GM18519 (cell line): Measurements from ENCODE around the gene MED25.
"Not testable (repeated sequence)": the region's sequence is repeated elsewhere in the genome, so short reads cannot be mapped to it uniquely, and the experiment has no call there.

Source experiments
- ATAC-seq: cut with Tn5 transposase; IDR thresholded peaks from one replicate; pipeline ENCODE4 v1.9.1; 2021; ENCODE audit warnings: mild to moderate bottlenecking, moderate library complexity; ENCODE audit not compliant: unreplicated experiment, low FRiP score

The MED25 gene

DNA sequence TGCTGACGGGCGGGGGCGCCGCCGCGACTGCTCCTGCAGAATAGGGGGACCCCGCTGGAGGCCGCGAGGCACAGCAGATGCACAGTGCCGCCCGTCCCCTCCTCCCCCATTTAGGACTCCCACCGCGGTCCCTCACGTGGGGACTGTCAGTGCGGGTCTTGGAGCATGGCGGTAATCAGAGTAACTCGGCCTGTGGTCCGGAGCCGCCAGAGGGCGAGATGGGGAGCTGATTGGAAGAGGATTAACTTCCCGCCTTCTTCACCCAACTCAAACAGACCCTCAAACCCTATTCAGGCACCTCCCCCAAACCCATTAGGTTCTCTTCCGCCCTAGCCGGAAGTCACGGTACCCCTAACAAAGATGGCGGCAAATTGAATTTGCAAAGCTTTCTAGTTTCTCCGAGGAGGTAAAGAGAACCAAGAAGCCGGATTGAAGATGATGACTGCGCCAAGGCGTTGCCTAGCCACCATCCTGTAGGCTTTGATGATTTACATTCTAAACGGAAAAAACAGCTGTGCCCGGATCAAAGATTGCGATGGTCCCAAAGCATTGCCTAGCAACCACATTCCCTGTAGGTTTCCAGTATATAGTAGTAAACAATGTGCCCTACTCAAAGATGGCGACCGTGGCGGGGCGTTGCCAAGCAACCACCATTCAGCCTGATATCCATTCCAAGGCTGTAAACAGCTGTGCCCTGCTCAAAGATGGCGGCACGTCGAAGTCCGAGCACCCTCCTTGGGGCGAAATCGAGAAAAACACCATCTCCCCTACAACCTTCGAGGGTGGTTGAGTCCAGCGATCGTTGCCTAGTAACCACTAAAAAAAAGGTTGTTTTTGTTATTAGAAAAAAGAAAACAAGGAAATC is 4.9 kb upstream of the MED25 start, which contains the start of gene FUZ:
Gene FUZ (minus strand): TSS at position 296 of the 865 bp plus-strand sequence. CDS start 186 bp downstream, at position 110.
- ATAC-seq = peak; percentile 48

DNA sequence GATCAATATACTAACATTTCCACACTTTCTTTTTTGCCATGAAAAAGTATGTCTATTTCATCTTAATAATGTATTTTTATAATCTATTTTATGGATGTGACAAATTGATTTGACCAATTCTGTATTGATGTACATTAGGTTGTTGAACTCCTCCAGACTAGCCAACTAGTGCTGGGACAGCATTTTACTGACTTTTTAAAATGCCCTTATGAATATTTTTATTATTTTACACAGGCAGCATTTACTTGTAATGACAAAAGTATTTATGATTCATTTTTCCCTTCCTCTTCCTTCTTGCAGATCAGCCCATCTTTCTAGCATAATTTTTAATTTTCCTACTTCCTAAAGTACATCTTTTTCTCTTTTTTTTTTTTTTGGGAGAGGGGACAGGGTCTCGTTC is 4.1 kb upstream of the MED25 start:
- ATAC-seq = no peak

GRCh38 chr19:49816590-49816989 is 1.5 kb upstream of the MED25 start:
- ATAC-seq = no peak

DNA sequence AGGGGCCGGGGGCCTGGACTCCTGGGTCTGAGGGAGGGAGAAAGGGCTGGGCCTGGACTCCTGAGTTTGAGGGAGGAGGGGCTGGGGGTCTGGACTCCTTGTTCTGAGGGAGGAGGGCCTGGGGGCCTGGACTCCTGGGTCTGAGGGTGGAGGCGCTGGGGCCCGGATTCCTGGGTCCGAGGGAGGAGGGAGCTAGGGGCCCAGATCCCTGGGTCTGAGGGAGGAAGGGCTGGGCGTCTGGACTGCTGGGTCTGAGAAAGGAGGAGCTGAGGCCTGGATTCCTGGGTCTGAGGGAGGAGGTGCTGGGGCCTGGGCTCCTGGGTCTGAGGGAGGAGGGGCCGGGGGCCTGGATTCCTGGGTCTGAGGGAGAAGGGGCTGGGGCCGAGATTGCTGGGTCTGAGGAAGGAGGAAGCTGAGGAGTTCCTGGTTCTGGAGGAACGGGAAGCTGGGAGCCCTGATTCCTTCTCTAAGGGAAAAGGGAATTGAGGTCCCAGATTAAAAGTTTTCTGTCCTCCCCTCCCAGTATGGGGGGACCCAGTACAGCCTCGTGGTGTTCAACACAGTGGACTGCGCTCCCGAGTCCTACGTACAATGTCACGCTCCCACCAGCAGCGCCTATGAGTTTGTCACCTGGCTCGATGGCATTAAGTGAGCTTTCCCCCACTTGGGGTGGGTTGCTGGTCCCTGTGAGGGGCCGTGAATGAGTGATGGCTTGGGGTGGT is 721 bp downstream of the MED25 start:
- ATAC-seq = no peak

GRCh38 chr19:49819452-49820115 is 1.5 kb downstream of the MED25 start:
- not testable (repeated sequence) for ATAC-seq

DNA sequence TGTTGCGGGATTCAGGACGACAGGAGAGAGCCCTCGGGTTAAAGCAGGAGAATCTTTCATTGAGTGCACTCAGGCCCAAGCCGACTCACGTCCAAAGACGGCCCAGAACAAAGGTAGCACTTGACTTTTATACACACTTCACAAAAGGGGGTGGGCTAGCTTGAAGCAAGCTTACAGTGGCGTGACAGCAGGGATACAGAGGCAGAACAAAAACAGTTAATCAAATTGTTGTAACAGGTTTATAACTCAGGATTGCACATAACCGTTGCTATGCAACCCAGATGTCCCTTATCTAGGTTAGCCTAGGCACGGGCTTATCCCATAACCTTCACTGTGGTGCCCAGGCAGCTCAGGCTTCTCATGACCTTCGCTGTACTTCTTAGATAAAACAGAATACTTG is 2.0 kb downstream of the MED25 start:
- no peak for ATAC-seq

DNA sequence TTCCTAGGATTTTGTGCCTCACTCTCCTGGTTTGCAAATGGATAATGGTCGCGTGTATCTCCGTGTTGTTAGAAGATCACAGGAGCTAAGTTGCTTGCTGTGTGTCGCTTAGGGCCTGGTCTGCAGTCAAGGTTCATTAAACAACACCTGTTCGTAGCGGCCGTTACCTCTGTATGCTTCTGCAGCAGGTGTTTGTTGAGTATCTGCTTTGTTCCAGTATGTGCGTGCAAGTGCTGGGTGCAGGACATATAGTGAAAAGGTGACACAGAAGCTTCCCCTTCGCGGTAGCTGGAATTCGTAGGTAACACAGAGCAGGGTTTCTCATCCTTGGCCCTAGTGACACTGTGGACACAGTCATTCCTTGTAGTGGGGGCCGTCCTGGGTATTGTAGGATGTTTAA is 5.4 kb downstream of the MED25 start:
- no peak for ATAC-seq

GRCh38 chr19:49824662-49825061 is 6.6 kb downstream of the MED25 start:
- ATAC-seq = no peak

DNA sequence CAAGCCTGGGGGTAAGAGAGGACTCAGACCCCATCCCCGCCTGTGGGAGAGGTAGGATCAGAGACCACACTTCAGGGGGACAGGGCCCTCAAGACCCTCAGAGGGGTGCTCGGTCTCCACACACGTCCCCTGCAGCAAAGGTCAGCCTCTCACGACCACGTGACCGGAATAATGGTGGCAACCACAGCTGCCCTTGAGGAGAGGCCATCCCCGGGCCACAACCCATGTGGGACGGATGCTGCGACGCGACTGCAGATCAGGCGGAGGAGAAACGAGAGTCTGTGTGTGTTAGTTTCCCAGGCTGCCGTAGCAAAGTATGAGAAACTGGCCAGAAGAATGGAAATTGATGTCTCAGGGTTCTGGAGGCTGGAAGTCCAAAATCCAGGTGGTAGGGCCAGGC is 8.9 kb downstream of the MED25 start:
- ATAC-seq = no peak

- no peak for ATAC-seq
Observed at GRCh38 chr19:49829200-49829599, 11.1 kb downstream of the MED25 start.

DNA sequence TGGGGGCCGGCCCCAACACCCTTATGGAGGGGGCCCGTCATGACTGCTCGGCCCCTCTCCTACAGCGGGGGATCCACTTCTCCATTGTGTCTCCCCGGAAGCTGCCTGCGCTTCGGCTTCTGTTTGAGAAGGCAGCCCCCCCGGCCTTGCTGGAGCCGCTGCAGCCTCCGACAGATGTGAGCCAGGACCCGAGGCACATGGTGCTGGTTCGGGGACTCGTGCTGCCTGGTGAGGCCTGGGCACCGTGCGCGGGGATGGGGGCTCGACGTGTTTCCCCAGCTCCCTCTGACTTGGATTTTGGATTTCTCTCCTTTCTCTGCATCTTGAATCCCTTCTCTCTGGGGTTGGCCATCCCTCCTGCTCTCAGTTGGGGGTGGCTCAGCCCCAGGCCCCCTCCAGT is 11.6 kb downstream of the MED25 start:
- no peak for ATAC-seq

- no peak for ATAC-seq
Observed at GRCh38 chr19:49830766-49831165, 12.7 kb downstream of the MED25 start.

GRCh38 chr19:49831592-49831991 is 13.5 kb downstream of the MED25 start:
- ATAC-seq = no peak

DNA sequence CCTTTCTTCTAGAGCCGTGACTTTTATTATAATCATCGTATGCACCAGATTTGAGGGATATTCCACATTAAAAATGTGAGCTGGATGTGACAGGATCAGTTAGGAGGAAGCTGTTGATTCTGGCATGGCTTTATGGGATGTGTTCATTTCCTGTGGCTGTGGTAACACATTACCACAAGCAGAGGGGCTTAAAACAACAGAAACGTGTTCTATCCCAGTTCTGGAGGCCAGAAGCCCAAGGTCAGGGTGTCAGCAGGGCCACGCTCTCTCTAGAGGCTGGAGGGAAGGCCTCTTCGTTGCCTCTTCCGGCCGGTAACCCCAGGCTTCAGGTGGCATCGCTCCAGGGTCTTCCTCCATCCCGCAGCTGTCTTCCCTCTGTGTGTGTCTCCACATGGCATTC is 14.5 kb downstream of the MED25 start:
- no peak for ATAC-seq

DNA sequence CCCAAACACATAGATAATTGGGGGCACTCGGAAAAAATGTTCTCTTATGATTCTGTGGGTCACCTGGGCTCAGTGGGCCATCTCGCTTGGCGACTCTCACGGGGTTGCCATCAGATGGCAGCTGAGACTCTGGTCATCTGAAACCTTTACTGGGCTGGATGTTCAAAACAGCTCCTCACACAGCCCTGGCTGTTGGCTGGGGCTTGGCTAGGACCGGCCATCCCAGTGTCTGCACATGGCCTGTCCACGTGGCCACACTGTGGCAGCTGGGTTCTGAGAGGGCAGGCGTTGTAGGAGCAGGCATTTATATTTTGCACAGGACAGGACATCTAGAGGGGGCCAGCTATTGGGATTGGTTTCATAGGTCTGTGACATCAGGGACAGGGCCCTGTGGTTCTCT is 15.5 kb downstream of the MED25 start:
- ATAC-seq = no peak

DNA sequence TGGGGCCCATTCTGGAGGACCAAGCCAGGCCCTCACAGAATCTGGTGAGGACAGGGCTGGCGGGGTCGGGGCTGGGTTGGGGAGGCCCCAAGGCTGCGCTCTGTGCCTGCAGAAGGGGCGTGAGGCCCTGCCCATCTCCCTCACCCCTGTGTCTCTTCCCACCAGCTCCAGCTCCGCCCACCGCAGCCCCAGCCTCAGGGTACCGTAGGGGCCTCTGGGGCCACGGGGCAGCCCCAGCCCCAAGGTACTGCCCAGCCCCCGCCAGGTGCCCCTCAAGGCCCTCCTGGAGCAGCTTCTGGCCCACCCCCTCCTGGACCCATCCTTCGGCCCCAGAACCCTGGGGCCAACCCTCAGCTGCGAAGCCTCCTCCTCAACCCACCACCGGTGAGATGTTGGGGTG is 17.5 kb downstream of the MED25 start:
- ATAC-seq = no peak

GRCh38 chr19:49836176-49837008 is 18.3 kb downstream of the MED25 start:
- ATAC-seq = no peak

DNA sequence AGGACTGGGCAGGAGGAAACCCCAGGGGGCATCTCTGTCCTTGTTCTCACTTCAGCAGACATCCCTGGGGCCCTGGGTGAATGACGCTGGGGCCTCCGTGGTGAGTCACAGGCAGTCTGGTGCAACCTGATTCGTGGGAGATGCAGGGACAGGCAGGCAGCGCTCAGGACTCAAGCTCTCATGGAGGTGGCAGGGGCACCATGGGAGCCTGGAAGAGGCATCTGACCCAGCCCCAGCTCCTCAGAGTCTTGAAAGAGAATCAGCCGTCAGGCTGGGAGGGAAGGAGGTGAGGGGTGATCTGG is 18.9 kb downstream of the MED25 start:
- ATAC-seq = no peak

DNA sequence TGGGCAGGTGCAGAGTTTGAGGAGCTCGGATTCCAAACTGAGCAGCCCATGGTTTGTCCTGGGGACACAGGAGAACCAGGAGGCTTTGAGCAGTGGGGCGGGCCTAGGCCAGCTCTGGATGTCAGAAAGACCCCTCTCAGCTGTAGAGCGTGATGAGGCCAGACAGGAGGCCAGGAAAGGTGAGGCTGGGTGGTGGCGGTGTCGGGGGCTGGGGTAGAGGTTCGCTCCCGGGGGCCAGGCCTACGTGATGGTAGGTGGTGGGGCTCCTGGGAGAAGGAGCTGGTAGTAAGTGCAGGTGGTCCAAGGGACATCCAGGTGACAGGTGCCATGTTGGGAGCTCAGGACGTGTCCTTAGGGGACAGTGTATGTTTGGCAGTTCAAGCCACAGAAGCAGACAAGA is 19.3 kb downstream of the MED25 start:
- no peak for ATAC-seq

GRCh38 chr19:49838885-49839588 is 20.9 kb downstream of the MED25 start:
- ATAC-seq = no peak
